SU-DHL-6 (cell line): ENCODE data around the gene SRGAP3.
"Not testable (repeated sequence)": the region's sequence is repeated elsewhere in the genome, so short reads cannot be mapped to it uniquely, and the experiment has no call there.

Experiments used
- H2AFZ ChIP-seq: fragments of 200-600 bp; sonication (generic); 2 replicates; pipeline ENCODE4 v1.6.1; 2014; ENCODE audit warnings: low read depth, mild to moderate bottlenecking, moderate library complexity, mixed read lengths, antibody characterized with exemption, low read length; ENCODE audit not compliant: severe bottlenecking
- H3F3A ChIP-seq: fragments of 200-600 bp; shearing (Covaris generic); 2 replicates; pipeline ENCODE4 v1.6.0; 2016; ENCODE audit warnings: antibody characterized with exemption, mild to moderate bottlenecking; ENCODE audit not compliant: insufficient read depth
- H3K27ac ChIP-seq: fragments of 200-600 bp; sonication (generic); 2 replicates; pipeline ENCODE4 v1.5.1; 2016; ENCODE audit warnings: low read depth, mild to moderate bottlenecking, low read length, moderate library complexity, mixed read lengths
- H3K27me3 ChIP-seq: fragments of 200-600 bp; sonication (generic), shearing (Covaris generic); 2 replicates; pipeline ENCODE4 v1.6.0; 2014; ENCODE audit warnings: mild to moderate bottlenecking, low read length
- H3K36me3 ChIP-seq: fragments of 200-600 bp; sonication (generic); 2 replicates; pipeline ENCODE4 v1.6.1; 2014; ENCODE audit warnings: mild to moderate bottlenecking, low read length, mixed read lengths
- H3K4me2 ChIP-seq: fragments of 300-600, 200-600 bp; shearing (Covaris generic), sonication (generic); 2 replicates; pipeline ENCODE4 v1.6.0; 2014; ENCODE audit warnings: low read length, low read depth, mild to moderate bottlenecking; ENCODE audit not compliant: poor library complexity, severe bottlenecking
- H3K4me3 ChIP-seq: fragments of 200-600 bp; sonication (generic); 2 replicates; pipeline ENCODE4 v1.5.1; 2014; ENCODE audit warnings: antibody characterized with exemption, low read length, mild to moderate bottlenecking, mixed read lengths; ENCODE audit not compliant: insufficient read depth, poor library complexity, severe bottlenecking
- H3K79me2 ChIP-seq: fragments of 200-600 bp; sonication (generic); 2 replicates; pipeline ENCODE4 v1.6.1; 2014; ENCODE audit warnings: mild to moderate bottlenecking, low read length, moderate library complexity; ENCODE audit not compliant: insufficient read depth
- H3K9ac ChIP-seq: fragments of 200-600 bp; sonication (generic); 2 replicates; pipeline ENCODE4 v1.7.0; 2014; ENCODE audit warnings: mild to moderate bottlenecking, low read length
- H3K9me2 ChIP-seq: fragments of 200-600 bp; sonication (generic); replicated peaks from 2 replicates; pipeline ENCODE4 v1.6.1; 2014; ENCODE audit warnings: low read length; ENCODE audit not compliant: insufficient read depth
- H3K9me3 ChIP-seq: fragments of 200-600 bp; sonication (generic); 2 replicates; pipeline ENCODE4 v1.6.1; 2014; ENCODE audit warnings: low read length, mixed read lengths; ENCODE audit not compliant: insufficient read depth
- H4K20me1 ChIP-seq: fragments of 200-600 bp; sonication (generic); 2 replicates; pipeline ENCODE4 v1.6.1; 2014; ENCODE audit warnings: low read depth, mild to moderate bottlenecking, antibody characterized with exemption, low read length, moderate library complexity, mixed read lengths
- EZH2phosphoT487 ChIP-seq: fragments of 200-600 bp; sonication (generic), shearing (Covaris generic); conservative IDR thresholded peaks from 2 replicates; pipeline ENCODE4 v1.6.1; 2018; ENCODE audit warnings: mild to moderate bottlenecking, antibody characterized with exemption, low read length, moderate library complexity, mixed read lengths
- TF ChIP-seq, protein P1 (sequence below): fragments of 200-600 bp; sonication (generic); IDR thresholded peaks from one replicate; pipeline ENCODE4 v1.5.1; 2017; ENCODE audit warnings: antibody characterized with exemption, mild to moderate bottlenecking, low read length, moderate library complexity; ENCODE audit not compliant: insufficient read depth, poor library complexity, severe bottlenecking

The SRGAP3 gene

DNA sequence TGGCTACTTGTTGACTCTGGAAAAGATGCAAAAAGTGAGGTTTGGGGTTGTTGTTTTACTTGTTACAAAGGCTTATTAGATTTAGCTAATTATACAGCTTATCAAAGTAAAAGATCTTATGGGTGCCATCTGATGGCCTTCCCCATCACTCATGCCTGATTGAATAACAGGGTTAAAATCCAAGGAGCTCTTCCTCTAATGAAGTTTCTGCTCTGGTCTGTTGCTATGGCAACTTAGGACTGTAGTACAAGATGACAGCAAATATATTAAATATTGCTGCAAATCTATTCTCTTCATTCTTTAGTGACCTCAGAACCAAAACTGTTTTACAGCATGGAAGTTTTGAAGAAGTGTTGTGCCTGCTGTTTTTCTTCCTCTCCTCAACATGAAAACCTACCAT, 45.6 kb upstream of the SRGAP3 start:
- no peak overlapping the region for H3K27ac ChIP-seq
- H3K4me2 ChIP-seq: no peak overlapping the region
- H2AFZ ChIP-seq: no peak overlapping the region
- no peaks in the 10 kb centered on the region for H3K9me2 ChIP-seq
- no peaks in the 10 kb centered on the region for H3K79me2 ChIP-seq
- no peaks in the 10 kb centered on the region for H4K20me1 ChIP-seq
- no peaks in the 10 kb centered on the region for H3K9me3 ChIP-seq
- H3K36me3 ChIP-seq: no peaks in the 10 kb centered on the region
- H3K27me3 ChIP-seq: no peaks in the 10 kb centered on the region
- H3K9ac ChIP-seq: no peak overlapping the region
- no peaks in the 10 kb centered on the region for H3F3A ChIP-seq
- H3K4me3 ChIP-seq: no peak overlapping the region
- TF ChIP-seq EZH2phosphoT487: no peak
- TF ChIP-seq, protein P1, sequence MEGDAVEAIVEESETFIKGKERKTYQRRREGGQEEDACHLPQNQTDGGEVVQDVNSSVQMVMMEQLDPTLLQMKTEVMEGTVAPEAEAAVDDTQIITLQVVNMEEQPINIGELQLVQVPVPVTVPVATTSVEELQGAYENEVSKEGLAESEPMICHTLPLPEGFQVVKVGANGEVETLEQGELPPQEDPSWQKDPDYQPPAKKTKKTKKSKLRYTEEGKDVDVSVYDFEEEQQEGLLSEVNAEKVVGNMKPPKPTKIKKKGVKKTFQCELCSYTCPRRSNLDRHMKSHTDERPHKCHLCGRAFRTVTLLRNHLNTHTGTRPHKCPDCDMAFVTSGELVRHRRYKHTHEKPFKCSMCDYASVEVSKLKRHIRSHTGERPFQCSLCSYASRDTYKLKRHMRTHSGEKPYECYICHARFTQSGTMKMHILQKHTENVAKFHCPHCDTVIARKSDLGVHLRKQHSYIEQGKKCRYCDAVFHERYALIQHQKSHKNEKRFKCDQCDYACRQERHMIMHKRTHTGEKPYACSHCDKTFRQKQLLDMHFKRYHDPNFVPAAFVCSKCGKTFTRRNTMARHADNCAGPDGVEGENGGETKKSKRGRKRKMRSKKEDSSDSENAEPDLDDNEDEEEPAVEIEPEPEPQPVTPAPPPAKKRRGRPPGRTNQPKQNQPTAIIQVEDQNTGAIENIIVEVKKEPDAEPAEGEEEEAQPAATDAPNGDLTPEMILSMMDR: no peak

DNA sequence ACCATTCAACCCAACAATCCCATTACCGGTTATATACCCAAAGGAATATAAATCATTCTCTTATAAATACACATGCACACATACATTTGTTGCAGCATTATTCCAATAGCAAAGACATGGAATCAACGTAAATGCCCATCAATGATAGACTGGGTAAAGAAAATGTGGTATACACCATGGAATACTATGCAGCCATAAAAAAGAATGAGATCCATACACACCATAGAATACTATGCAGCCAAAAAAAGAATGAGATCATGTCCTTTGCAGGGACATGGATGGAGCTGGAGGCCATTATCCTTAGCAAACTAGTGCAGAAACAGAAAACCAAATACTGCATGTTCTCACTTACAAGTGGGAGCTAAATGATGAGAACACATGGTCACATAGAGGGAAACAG, 44.5 kb upstream of the SRGAP3 start:
- not testable (repeated sequence) for H3K9me2 ChIP-seq, H3K79me2 ChIP-seq, H3K9me3 ChIP-seq, H3K27ac ChIP-seq, H3K4me3 ChIP-seq, H3K4me2 ChIP-seq, H4K20me1 ChIP-seq, H3F3A ChIP-seq, H3K27me3 ChIP-seq, H2AFZ ChIP-seq, H3K9ac ChIP-seq, H3K36me3 ChIP-seq

DNA sequence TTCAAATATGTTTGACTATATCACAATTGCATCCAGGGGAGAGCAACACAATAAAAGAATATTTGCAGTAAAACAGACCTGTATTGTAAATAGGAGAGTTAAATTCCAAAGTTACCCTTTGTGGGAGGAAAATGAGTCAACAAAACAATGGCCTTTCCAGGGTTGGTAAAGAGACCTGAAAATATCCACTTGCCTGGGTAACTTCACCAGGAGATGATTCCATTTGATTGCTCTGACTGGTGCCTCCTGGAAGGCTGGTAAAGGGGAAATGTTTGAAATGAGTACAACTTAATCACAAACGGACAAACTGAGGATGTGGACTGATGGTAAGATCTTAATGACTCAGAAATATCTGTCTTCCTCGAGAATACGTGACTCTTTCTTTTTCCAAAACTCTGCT, 43.6 kb upstream of the SRGAP3 start:
- Histone ChIP-seq H3K27ac (no peak overlapping the region), H3K9me3 (no peaks in the 10 kb centered on the region), H3K4me2 (no peak overlapping the region), H4K20me1 (no peaks in the 10 kb centered on the region), H3K4me3 (no peak overlapping the region), H3K36me3 (no peaks in the 10 kb centered on the region), H3K79me2 (no peaks in the 10 kb centered on the region), H3F3A (no peaks in the 10 kb centered on the region), H3K9me2 (no peaks in the 10 kb centered on the region), H3K9ac (no peak overlapping the region), H3K27me3 (no peaks in the 10 kb centered on the region), H2AFZ (no peak overlapping the region)
- TF ChIP-seq, protein P1: no peak

DNA sequence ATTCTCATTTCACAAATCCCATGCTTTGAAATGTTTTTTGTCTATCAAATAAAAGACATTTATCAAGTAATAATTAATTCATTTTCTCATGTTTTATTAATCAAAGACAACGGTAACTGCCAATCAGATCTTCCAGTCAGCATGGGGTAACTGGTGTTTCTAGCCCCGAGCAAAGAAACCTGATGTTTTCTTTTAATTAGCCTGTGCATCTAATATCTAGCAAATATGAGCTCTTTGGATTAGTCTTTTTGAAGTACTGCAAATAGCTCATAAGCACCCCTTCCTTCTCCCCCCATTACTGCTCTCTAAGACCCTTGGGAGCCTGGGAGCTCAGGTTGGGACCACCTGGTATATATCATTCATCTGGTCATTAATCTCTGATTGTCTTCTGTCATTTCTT, 43.1 kb upstream of the SRGAP3 start:
- no peaks in the 10 kb centered on the region for H3K9me3 ChIP-seq
- H2AFZ ChIP-seq: no peak overlapping the region
- TF ChIP-seq EZH2phosphoT487: no peak
- TF ChIP-seq, protein P1: no peak
- no peaks in the 10 kb centered on the region for H3K9me2 ChIP-seq
- H3K36me3 ChIP-seq: no peaks in the 10 kb centered on the region
- no peaks in the 10 kb centered on the region for H3K79me2 ChIP-seq
- H3K9ac ChIP-seq: no peak overlapping the region
- no peak overlapping the region for H3K27ac ChIP-seq
- H4K20me1 ChIP-seq: no peaks in the 10 kb centered on the region
- H3K27me3 ChIP-seq: no peaks in the 10 kb centered on the region
- no peak overlapping the region for H3K4me2 ChIP-seq
- H3F3A ChIP-seq: no peaks in the 10 kb centered on the region
- no peak overlapping the region for H3K4me3 ChIP-seq
